GM12878 (cell line): ENCODE measurements around the gene CFAP57.

Source experiments
- BHLHE40 ChIP-seq, 2 experiments: fragments of 450-650 bp in 1 of 2; IDR thresholded peaks; 2 replicates each; pipeline ENCODE4 v1.6.1; 2011 to 2017; ENCODE audit warnings: low read depth in 2 of 2, borderline replicate concordance in 1 of 2, improper control_type of control experiment in 1 of 2, low read length in 1 of 2, mild to moderate bottlenecking in 1 of 2
- CBFB ChIP-seq: IDR thresholded peaks from 2 replicates; pipeline ENCODE4 v1.6.1; 2016; ENCODE audit warnings: antibody characterized with exemption, low read depth
- EZH2 ChIP-seq: IDR thresholded peaks from 2 replicates; pipeline ENCODE4 v1.6.1; 2012; ENCODE audit warnings: low read depth, mild to moderate bottlenecking, control low read depth, inconsistent platforms, low read length, borderline replicate concordance; ENCODE audit not compliant: control insufficient read depth
- FOXM1 ChIP-seq: IDR thresholded peaks from 2 replicates; pipeline ENCODE4 v1.6.1; 2012; ENCODE audit warnings: low read depth, mild to moderate bottlenecking, inconsistent platforms, low read length, moderate library complexity
- NR2C2 ChIP-seq: IDR thresholded peaks from 2 replicates; pipeline ENCODE4 v1.6.1; 2011; ENCODE audit warnings: borderline replicate concordance, low read depth; ENCODE audit not compliant: control insufficient read depth, insufficient read length
- PML ChIP-seq: IDR thresholded peaks from 2 replicates; pipeline ENCODE4 v1.6.1; 2012; ENCODE audit warnings: low read length, inconsistent platforms
- POLR2A ChIP-seq: IDR thresholded peaks from 2 replicates; pipeline ENCODE4 v1.6.1; 2011; ENCODE audit warnings: low read depth, mild to moderate bottlenecking, low read length
- POU2F2 ChIP-seq: IDR thresholded peaks from 3 replicates; pipeline ENCODE4 v1.6.1; 2011; ENCODE audit warnings: low read depth, mild to moderate bottlenecking, low read length, borderline replicate concordance
- SRF ChIP-seq, 2 experiments: IDR thresholded peaks; 2 replicates each; pipeline ENCODE4 v1.6.1; 2011; ENCODE audit warnings: low read depth in 2 of 2, low read length in 2 of 2, mild to moderate bottlenecking in 1 of 2, moderate library complexity in 1 of 2
- SUZ12 ChIP-seq: fragments of 200-600 bp; sonication (generic); IDR thresholded peaks from one replicate; pipeline ENCODE4 v1.6.1; 2018; ENCODE audit warnings: antibody characterized with exemption, mild to moderate bottlenecking; ENCODE audit not compliant: unreplicated experiment
- TAF1 ChIP-seq: IDR thresholded peaks from 2 replicates; pipeline ENCODE4 v1.6.1; 2011; ENCODE audit warnings: mild to moderate bottlenecking, low read depth, low read length, borderline replicate concordance
- YBX1 ChIP-seq: fragments of 450-650 bp; IDR thresholded peaks from 2 replicates; pipeline ENCODE4 v1.6.1; 2016; ENCODE audit warnings: antibody characterized with exemption
- TF ChIP-seq, protein P1 (sequence below), 3 experiments: IDR thresholded peaks in 2 of 3; conservative IDR thresholded peaks in 1 of 3; 2 replicates each; pipeline ENCODE4 v1.5.1; 2011; ENCODE audit warnings: low read depth in 3 of 3, low read length in 3 of 3, mild to moderate bottlenecking in 3 of 3, control low read depth in 2 of 3, moderate library complexity in 2 of 3, inconsistent platforms in 1 of 3, mixed read lengths in 1 of 3; ENCODE audit not compliant: control insufficient read depth in 2 of 3, insufficient read depth in 1 of 3; ENCODE audit errors: extremely low read depth in 1 of 3

DNA sequence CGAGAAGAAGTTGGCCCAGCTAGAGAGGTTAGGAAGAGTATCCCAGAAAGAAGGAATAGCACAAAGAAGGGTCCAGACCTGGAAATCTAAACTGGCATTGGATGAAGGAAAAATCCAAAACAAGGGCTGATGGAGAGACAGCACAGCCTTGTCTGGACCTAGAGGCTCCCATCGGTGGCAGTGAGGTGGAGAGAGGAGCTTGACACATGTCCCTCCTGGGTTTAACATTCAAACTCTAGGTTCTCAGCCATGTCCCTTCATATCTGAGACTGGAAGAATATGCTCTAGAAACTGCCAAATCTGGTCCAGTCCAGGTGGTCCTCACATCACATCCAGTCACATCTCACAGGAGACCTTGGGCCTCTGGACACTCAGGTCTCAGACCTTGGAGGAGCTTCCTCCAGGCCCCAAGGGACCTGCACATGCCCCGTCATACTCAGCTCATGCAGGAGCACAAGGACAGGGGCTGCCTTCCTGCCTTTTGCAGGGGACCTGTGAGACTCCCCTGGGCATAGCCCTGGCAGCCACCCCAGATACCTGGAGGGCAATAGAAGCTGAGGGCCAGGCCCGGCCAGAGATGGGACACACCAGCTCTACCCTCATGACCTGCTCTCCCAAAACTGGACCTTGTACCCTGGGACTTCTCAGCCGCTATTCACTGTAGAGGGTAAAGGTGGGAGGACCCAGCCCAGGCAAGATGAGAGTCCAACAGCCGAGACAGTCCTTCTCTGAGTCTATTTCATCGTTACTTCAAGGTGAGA is 105.2 kb downstream of the CFAP57 start:
- TF ChIP-seq FOXM1 (no peak), CBFB (no peak), POU2F2 (no peak), YBX1 (no peak), BHLHE40 (IDR thresholded peaks at IDR 0.05; ENCODE audit: borderline replicate concordance in 1 of 2, low read depth in 2 of 2, low read length in 1 of 2) (no peak), SRF (IDR thresholded peaks at IDR 0.05; ENCODE audit: low read depth in 2 of 2, low read length in 2 of 2) (no peak), SUZ12 (no peak), NR2C2 (no peak), POLR2A (no peak), PML (no peak), EZH2 (no peak), TAF1 (no peak)
- TF ChIP-seq, protein P1, sequence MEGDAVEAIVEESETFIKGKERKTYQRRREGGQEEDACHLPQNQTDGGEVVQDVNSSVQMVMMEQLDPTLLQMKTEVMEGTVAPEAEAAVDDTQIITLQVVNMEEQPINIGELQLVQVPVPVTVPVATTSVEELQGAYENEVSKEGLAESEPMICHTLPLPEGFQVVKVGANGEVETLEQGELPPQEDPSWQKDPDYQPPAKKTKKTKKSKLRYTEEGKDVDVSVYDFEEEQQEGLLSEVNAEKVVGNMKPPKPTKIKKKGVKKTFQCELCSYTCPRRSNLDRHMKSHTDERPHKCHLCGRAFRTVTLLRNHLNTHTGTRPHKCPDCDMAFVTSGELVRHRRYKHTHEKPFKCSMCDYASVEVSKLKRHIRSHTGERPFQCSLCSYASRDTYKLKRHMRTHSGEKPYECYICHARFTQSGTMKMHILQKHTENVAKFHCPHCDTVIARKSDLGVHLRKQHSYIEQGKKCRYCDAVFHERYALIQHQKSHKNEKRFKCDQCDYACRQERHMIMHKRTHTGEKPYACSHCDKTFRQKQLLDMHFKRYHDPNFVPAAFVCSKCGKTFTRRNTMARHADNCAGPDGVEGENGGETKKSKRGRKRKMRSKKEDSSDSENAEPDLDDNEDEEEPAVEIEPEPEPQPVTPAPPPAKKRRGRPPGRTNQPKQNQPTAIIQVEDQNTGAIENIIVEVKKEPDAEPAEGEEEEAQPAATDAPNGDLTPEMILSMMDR (IDR thresholded peaks at IDR 0.05 in 2 of 3, conservative IDR thresholded peaks at IDR 0.05 in 1 of 3; ENCODE audit: control insufficient read depth in 2 of 3, extremely low read depth in 1 of 3, insufficient read depth in 1 of 3, low read depth in 3 of 3, low read length in 3 of 3): no peak
